HG03469 (cell line): Measurements from ENCODE around the gene SENP3.
"Not testable (repeated sequence)": the region's sequence is repeated elsewhere in the genome, so short reads cannot be mapped to it uniquely, and the experiment has no call there.

Experiments
- ATAC-seq: cut with Tn5 transposase; IDR thresholded peaks from one replicate; pipeline ENCODE4 v1.9.1; 2021; ENCODE audit warnings: mild to moderate bottlenecking, moderate library complexity, moderate number of reproducible peaks; ENCODE audit not compliant: unreplicated experiment

The SENP3 gene

GRCh38 chr17:7591596-7591995, 29.9 kb downstream of the SENP3 start:
- no peak for ATAC-seq

GRCh38 chr17:7592422-7593021, 30.8 kb downstream of the SENP3 start:
- ATAC-seq: no peak

GRCh38 chr17:7593296-7593695, 31.6 kb downstream of the SENP3 start:
- ATAC-seq: no peak

GRCh38 chr17:7597561-7597960, 35.8 kb downstream of the SENP3 start:
- not testable (repeated sequence) for ATAC-seq

- no peak for ATAC-seq
Observed at GRCh38 chr17:7606280-7606679, 44.6 kb downstream of the SENP3 start.

GRCh38 chr17:7610641-7611040, 48.9 kb downstream of the SENP3 start:
- no peak for ATAC-seq

- ATAC-seq: no peak
Observed at GRCh38 chr17:7611635-7612293, 50.0 kb downstream of the SENP3 start.

GRCh38 chr17:7612294-7612640, 50.5 kb downstream of the SENP3 start:
- ATAC-seq: no peak

GRCh38 chr17:7613769-7614424, 52.2 kb downstream of the SENP3 start:
- no peak for ATAC-seq

GRCh38 chr17:7614425-7615264, 52.9 kb downstream of the SENP3 start, which contains the start of gene FXR2:
Gene FXR2, minus strand, starts transcription at chr17:7614897. Its CDS starts 365 bp downstream, at chr17:7614532.
- ATAC-seq: peak; percentile 71

GRCh38 chr17:7615265-7615747, 53.6 kb downstream of the SENP3 start:
- ATAC-seq: no peak

GRCh38 chr17:7618608-7619007, 56.9 kb downstream of the SENP3 start:
- no peak for ATAC-seq

- no peak for ATAC-seq
Observed at GRCh38 chr17:7620835-7621234, 59.1 kb downstream of the SENP3 start.
